PC-3 (cell line): Measurements from ENCODE around the gene RNF175.

ENCODE experiments used
- CTCF ChIP-seq: fragments of 300-600 bp; sonication (generic); conservative IDR thresholded peaks from 2 replicates; pipeline ENCODE4 v1.5.1; 2017; ENCODE audit warnings: antibody characterized with exemption, low read depth, mild to moderate bottlenecking, low read length
- EZH2 ChIP-seq: fragments of 300-600 bp; sonication (generic); IDR thresholded peaks from one replicate; pipeline ENCODE4 v1.6.1; 2017; ENCODE audit warnings: antibody characterized with exemption, mild to moderate bottlenecking, low read length; ENCODE audit not compliant: unreplicated experiment
- EZH2phosphoT487 ChIP-seq: fragments of 300-600 bp; sonication (generic); IDR thresholded peaks from 2 replicates; pipeline ENCODE4 v1.6.1; 2018; ENCODE audit warnings: mild to moderate bottlenecking, antibody characterized with exemption, low read length, borderline replicate concordance

GRCh38 chr4:153792618-153793247, 32.9 kb upstream of the RNF175 start:
- TF ChIP-seq CTCF (no peak), EZH2phosphoT487 (no peak), EZH2 (no peak)
